ENCODE measurements around the gene NDFIP1.

- TF ChIP-seq, protein P1, sequence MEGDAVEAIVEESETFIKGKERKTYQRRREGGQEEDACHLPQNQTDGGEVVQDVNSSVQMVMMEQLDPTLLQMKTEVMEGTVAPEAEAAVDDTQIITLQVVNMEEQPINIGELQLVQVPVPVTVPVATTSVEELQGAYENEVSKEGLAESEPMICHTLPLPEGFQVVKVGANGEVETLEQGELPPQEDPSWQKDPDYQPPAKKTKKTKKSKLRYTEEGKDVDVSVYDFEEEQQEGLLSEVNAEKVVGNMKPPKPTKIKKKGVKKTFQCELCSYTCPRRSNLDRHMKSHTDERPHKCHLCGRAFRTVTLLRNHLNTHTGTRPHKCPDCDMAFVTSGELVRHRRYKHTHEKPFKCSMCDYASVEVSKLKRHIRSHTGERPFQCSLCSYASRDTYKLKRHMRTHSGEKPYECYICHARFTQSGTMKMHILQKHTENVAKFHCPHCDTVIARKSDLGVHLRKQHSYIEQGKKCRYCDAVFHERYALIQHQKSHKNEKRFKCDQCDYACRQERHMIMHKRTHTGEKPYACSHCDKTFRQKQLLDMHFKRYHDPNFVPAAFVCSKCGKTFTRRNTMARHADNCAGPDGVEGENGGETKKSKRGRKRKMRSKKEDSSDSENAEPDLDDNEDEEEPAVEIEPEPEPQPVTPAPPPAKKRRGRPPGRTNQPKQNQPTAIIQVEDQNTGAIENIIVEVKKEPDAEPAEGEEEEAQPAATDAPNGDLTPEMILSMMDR (IDR thresholded peaks at IDR 0.05) = no peak
- TF ChIP-seq POLR2A (IDR thresholded peaks at IDR 0.05) = no peak
Observed at GRCh38 chr5:142191776-142192175, 83.2 kb downstream of the NDFIP1 start.
